NCI-H2227 (cell line): ENCODE results near the gene CCDC91.

Experiments used
- DNase-seq: peaks from one replicate; lab custom pipeline; 2025; ENCODE audit not compliant: unreplicated experiment; lab: John Stamatoyannopoulos, UW

The CCDC91 gene

DNA sequence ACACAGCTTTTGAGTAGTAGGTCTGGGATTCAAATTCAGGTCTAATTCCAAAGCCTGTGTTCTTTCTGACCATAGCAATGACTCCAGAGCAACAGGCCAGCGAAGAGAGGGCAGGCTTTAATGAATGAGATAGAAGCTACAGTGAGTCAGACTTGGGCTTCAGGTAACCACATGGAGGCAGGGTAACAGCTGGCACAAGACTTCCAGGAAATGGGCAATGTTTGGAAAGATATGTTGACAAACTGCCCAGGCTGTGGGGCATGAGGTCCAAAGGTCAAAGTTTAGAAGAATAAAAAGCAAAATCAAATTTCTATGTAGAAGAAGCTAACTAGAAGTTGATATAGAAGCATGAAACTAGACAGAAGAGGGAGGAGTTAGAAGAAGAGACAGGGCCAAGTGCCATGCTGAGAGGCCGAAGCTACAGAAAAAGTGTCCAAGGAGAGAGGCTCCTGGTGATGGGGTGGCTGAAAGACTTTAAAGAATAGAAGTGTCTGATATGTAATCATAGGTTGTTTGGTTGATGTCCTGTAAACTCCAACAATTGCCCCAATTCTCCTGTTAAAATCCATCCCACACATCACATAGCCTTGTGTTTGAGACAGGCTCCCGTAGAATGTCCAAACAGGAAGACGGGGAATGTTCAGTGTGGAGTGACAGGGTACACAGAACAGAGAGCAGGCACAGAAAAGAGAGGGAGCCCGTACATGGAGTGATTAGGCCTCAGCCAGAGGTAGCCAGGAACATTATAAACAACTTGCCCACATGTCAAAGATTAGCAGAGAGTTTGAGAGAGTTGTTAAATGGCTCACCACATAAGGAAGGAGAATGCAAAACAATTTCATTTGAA lies 384.7 kb downstream of the CCDC91 start:
- DNase-seq, result no peak

DNA sequence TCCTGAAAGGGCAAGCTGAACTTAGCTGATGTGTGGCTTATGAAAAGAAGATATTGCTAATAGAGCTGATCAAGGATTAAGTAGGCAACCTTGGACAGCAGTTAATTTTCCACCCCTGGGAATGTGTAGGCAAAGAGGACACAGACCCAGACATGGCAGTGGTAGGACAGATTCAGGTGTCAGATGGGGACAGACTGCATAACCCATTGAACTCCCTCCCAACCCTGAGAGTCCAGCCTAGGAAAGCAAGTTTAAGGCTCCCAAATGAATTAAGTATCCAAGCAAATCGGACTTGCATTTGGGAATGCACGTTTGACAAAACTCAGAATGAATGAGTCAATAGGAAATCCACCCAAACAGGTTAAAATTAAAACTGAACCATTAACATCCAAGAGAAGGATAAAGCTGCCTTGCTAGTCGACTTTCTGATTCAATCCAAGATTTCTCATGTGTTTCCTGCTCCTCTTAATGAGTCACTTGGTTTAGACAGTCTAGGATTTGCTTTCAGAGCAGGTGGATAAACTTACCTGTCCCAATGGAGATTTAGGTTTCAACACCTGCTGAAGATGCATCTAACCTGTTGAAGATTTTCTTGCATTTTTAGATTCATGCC lies 385.4 kb downstream of the CCDC91 start:
- no peak for DNase-seq

DNA sequence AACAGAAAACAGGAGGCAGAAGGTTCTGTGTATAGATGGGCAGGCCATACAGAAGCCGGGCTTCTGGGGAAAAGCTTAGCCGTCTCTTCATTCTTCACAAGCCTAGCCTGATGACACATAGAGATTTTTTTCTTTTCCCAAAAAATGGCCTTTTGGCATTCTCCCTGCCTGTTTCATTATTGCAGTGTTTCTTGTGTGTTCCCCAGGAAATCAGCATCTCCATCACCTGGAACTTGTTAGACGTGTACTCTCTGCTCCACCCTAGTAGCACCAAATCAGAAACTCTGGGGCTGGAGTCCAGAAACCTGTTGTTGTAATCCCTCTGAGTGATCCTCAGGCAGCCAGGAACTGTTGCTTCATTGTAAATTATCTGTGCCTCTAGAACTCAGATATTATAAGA lies 388.1 kb downstream of the CCDC91 start:
- DNase-seq, result no peak

DNA sequence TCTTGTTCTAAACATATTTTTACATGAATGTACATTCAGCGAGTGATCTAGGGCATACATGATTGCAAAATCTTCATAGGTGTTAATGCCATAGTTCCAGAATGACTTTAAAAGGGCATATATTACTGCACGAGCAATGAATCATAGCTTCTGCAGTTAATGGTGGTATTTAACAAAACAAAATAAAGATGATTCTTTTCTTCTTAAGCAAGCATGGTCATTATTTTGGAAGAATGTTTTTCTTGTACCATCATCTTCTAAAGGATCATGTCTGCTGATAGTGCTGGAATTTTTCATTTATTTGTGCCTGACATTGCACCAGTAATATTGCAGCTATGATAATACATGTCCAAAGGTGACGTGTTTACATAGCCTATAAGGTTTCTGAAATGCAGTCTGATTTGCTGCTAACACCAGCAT lies 388.6 kb downstream of the CCDC91 start:
- no peak for DNase-seq

GRCh38 chr12:28582672-28583376 lies 392.6 kb downstream of the CCDC91 start:
- no peak for DNase-seq

GRCh38 chr12:28583701-28584261 lies 393.5 kb downstream of the CCDC91 start:
- no peak for DNase-seq

GRCh38 chr12:28585146-28585545 lies 394.9 kb downstream of the CCDC91 start:
- DNase-seq, result no peak

DNA sequence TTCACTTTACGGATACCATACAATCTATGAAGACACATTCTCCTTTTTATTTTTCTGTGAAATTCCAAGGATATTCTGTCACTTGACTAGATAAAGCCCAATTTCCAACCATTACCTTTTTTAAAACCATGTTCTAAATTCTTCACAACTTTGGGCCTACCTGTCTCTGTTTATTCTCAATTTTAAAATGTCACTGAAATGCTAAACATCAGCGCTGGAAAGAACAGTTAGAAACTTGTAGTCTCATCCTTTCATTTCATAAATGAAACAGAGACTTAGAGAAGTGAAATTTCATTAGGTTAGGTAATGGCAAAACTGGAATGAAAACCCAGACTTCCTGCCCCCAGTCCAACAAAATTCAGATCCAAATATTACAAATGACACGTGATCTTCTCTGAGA lies 396.2 kb downstream of the CCDC91 start:
- no peak for DNase-seq

GRCh38 chr12:28591831-28592230 lies 401.6 kb downstream of the CCDC91 start:
- no peak for DNase-seq
